Aorta (tissue), 5 donors: ENCODE data around the gene EDN2. TPM values are rescaled to one million over a fixed set of nuclear protein-coding genes. Genes with fewer than 3 reads are reported as not detected.

Experiments used
- ATAC-seq: fragments of 200-7000 bp; cut with Tn5 transposase; one replicate; pipeline ENCODE4 v1.9.1; 2022; ENCODE audit warnings: moderate library complexity; ENCODE audit not compliant: low FRiP score
- DNase-seq, 2 donors: peaks; one replicate each; pipeline ENCODE4 v3.0.0-alpha.2; 2020
- H3K27ac ChIP-seq, 2 donors: one replicate each; pipeline ENCODE4 v1.5.1; 2013; ENCODE audit warnings: low read length in 2 of 2, mild to moderate bottlenecking in 2 of 2, moderate library complexity in 2 of 2, control low read depth in 1 of 2, inconsistent platforms in 1 of 2, low read depth in 1 of 2
- H3K27me3 ChIP-seq, 2 donors: one replicate each; pipeline ENCODE4 v1.6.1; 2013; ENCODE audit warnings: control low read depth in 1 of 2, low read length in 1 of 2, mild to moderate bottlenecking in 1 of 2, moderate library complexity in 1 of 2; ENCODE audit not compliant: insufficient read depth in 2 of 2, control insufficient read depth in 1 of 2
- H3K36me3 ChIP-seq, 2 donors: one replicate each; pipeline ENCODE4 v1.6.1; 2013; ENCODE audit warnings: control low read depth in 1 of 2, low read length in 1 of 2, mild to moderate bottlenecking in 1 of 2; ENCODE audit not compliant: insufficient read depth in 2 of 2, control insufficient read depth in 1 of 2
- H3K4me1 ChIP-seq, 2 donors: one replicate each; pipeline ENCODE4 v1.6.1; 2013; ENCODE audit warnings: low read length in 2 of 2, control low read depth in 1 of 2, mild to moderate bottlenecking in 1 of 2, moderate library complexity in 1 of 2; ENCODE audit not compliant: insufficient read depth in 2 of 2, control insufficient read depth in 1 of 2
- H3K4me3 ChIP-seq, 2 donors: one replicate each; pipeline ENCODE4 v1.5.1; 2013; ENCODE audit warnings: low read length in 2 of 2, control low read depth in 1 of 2, mild to moderate bottlenecking in 1 of 2
- H3K9me3 ChIP-seq: one replicate; pipeline ENCODE4 v1.6.1; 2013; ENCODE audit warnings: mild to moderate bottlenecking, low read length; ENCODE audit not compliant: control insufficient read depth
- WGBS, 2 donors: extraction: QIAGEN DNeasy Blood & Tissue Kit; methylation state at CpG; one replicate each; pipeline ENCODE4 v1.1.7; 2013; 5-methylcytosine and 5-hydroxymethylcytosine counted together
- intact Hi-C, 2 donors: fragments of 100-400 bp; cut with DNase I; formaldehyde crosslinking; loops; one replicate each; pipeline versions ENCODE4 v1.14.2 to v1.15.0; 2022
- polyA plus RNA-seq, 2 donors: library from polyadenylated mRNA; stranded (reverse); fragments of 200-250 nt; gene quantifications; one replicate each; pipeline ENCODE4 v1.2.3, GENCODE V29; 2013
- total RNA-seq, 2 donors: library from RNA; stranded (reverse); fragmentation: NEBNext Ultra II Directional; extraction: Animal tissue kit (Norgen Biotek cat#: 25700); gene quantifications; one replicate each; pipeline ENCODE4 v1.2.1, GENCODE V29; 2021
- donor health status: healthy with polysubstance abuse.
- donor health status: Bipolar disorder and iron deficiency.
- donor health status: DM: no; HTN: no; CAD: no.
- donor health status: DM: no; HTN: no; CAD: no.
- donor health status: DM: yes; HTN: yes; CAD: no.

EDN2 gene
- total and polyA plus RNA-seq, 4 donors = 0.36 to 2.3 (median 1.5) TPM; not detected in 1

GRCh38 chr1:41430582-41430981 lies 53.9 kb downstream of the EDN2 start:
- DNase-seq (peak in 1 of 2 donors; percentile 57), ATAC-seq (no peak)
- Histone ChIP-seq H3K4me1 (no peaks in the 10 kb centered on the region), H3K27ac (no peak overlapping the region), H3K27me3 (no peaks in the 10 kb centered on the region), H3K9me3 (no peaks in the 10 kb centered on the region), H3K4me3 (no peak overlapping the region), H3K36me3 (no peaks in the 10 kb centered on the region)
- WGBS, 2 donors = 16 to 20% methylated on average over 4 of the region's 4 CpGs
- intact Hi-C loops = loop anchor here in 1 of 2 donors (5.0 kb wide), 3 partner anchors 47 to 163 kb away; no protein-coding TSS in a partner anchor

- ATAC-seq (no peak), DNase-seq (peak in 1 of 2 donors; percentile 9)
- Histone ChIP-seq H3K4me1 (no peaks in the 10 kb centered on the region), H3K27me3 (no peaks in the 10 kb centered on the region), H3K4me3 (no peak overlapping the region), H3K36me3 (no peaks in the 10 kb centered on the region), H3K27ac (no peak overlapping the region), H3K9me3 (no peaks in the 10 kb centered on the region)
- WGBS, 2 donors = 56 to 59% methylated on average over 4 of the region's 4 CpGs
- intact Hi-C loops = loop anchor here in 1 of 2 donors (5.0 kb wide), 3 partner anchors 47 to 163 kb away; no protein-coding TSS in a partner anchor
Measured at GRCh38 chr1:41430069-41430468, 54.4 kb downstream of the EDN2 start.

- no peaks in the 10 kb centered on the region for H3K4me1 ChIP-seq
- H3K4me3 ChIP-seq = no peak overlapping the region
- H3K27me3 ChIP-seq = no peaks in the 10 kb centered on the region
- intact Hi-C loops = loop anchor here in 1 of 2 donors (5.0 kb wide), 3 partner anchors 48 to 162 kb away; no protein-coding TSS in a partner anchor
- 88 to 90% methylated on average over 5 of the region's 5 CpGs for WGBS, 2 donors
- no peak overlapping the region for H3K27ac ChIP-seq
- H3K36me3 ChIP-seq = no peaks in the 10 kb centered on the region
- DNase-seq (peak in 1 of 2 donors; percentile 45), ATAC-seq (no peak)
- no peaks in the 10 kb centered on the region for H3K9me3 ChIP-seq
Measured at GRCh38 chr1:41429641-41430035, 54.8 kb downstream of the EDN2 start.

Other genes with a start within 250 kb of the EDN2 start
- gene SCMH1, start 242.4 kb downstream of the EDN2 start, total RNA-seq = 10 to 100 TPM; 50.3 to 60.7 TPM
- gene SCMH1, start 242.4 kb downstream of the EDN2 start, polyA plus RNA-seq = 10 to 100 TPM; 36.2 to 44.5 TPM
- 1 to 10 TPM; 1.4 to 3.3 TPM for gene FOXO6, start 123.2 kb downstream of the EDN2 start, total RNA-seq
- gene FOXO6, start 123.2 kb downstream of the EDN2 start, polyA plus RNA-seq = under 1 TPM; 0.13 to 0.38 TPM